Measurements from ENCODE around the gene DPP6. TPM values are rescaled to one million over a fixed set of nuclear protein-coding genes. Genes with fewer than 3 reads are reported as not detected.

Gene DPP6
- total and polyA plus RNA-seq, 2 of the 8 experiments (the other 6 are each of a cell fraction or from before 2014, with no cell fraction given), result 4.7 to 6.8 TPM

GRCh38 chr7:154442939-154443338 lies 390.7 kb downstream of the DPP6 start (continued):
- TF ChIP-seq HDAC2 (IDR thresholded peaks at IDR 0.05; ENCODE audit: borderline replicate concordance in 1 of 2, low read depth in 2 of 2, low read length in 2 of 2) (no peak), CHD2 (IDR thresholded peaks at IDR 0.05; ENCODE audit: low read length) (no peak)
